ENCODE data around the gene LRRC8A.
"Not testable (repeated sequence)": the region's sequence is repeated elsewhere in the genome, so short reads cannot be mapped to it uniquely, and the experiment has no call there.

Gene LRRC8A

GRCh38 chr9:128870128-128870940 lies 11.6 kb upstream of the LRRC8A start:
- DNase-seq = no peak

- not testable (repeated sequence) for DNase-seq
Measured at GRCh38 chr9:128870941-128871265, 11.0 kb upstream of the LRRC8A start.

DNA sequence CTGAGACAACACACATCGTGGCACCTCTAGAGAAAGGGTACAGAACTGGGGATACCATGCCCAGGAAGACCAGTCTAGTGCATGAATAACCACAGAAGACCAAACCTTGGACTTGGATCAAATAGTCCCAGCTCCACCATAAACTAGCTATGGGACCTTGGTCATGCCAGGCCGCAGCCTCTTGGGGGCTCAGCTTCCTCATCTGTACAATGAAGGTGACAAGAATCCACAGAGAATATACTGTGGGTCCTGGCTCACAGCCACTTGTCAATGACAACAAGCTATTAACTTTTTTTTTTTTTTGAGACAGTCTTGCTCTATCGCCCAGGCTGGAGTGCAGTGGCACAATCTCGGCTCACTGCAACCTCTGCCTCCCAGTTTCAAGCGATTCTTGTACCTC lies 4.1 kb upstream of the LRRC8A start:
- no peak for DNase-seq

GRCh38 chr9:128882677-128883603 lies 1.0 kb downstream of the LRRC8A start:
- DNase-seq = no peak

- no peak for DNase-seq
Measured at GRCh38 chr9:128884164-128884563, 2.2 kb downstream of the LRRC8A start.

DNA sequence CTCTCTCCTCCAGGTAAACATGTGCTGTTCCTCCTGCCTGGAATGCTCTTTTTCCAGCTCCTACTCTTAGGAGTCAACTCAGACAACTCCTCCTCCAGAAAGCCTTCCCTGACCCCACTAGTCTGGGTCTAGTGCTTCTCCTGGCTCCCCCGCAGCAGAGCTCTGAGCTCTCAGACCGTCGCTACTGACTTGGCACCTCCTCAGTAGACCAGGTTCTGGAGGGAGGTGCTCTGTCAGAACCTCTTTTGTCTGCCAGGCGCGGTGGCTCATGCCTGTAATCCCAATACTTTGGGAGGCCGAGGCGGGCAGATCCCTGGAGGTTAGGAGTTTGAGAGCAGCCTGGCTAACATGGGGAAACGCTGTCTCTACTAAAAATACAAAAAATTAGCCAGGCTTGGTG lies 3.4 kb downstream of the LRRC8A start:
- DNase-seq = no peak

- DNase-seq = no peak
Measured at GRCh38 chr9:128885798-128886197, 3.9 kb downstream of the LRRC8A start.

DNA sequence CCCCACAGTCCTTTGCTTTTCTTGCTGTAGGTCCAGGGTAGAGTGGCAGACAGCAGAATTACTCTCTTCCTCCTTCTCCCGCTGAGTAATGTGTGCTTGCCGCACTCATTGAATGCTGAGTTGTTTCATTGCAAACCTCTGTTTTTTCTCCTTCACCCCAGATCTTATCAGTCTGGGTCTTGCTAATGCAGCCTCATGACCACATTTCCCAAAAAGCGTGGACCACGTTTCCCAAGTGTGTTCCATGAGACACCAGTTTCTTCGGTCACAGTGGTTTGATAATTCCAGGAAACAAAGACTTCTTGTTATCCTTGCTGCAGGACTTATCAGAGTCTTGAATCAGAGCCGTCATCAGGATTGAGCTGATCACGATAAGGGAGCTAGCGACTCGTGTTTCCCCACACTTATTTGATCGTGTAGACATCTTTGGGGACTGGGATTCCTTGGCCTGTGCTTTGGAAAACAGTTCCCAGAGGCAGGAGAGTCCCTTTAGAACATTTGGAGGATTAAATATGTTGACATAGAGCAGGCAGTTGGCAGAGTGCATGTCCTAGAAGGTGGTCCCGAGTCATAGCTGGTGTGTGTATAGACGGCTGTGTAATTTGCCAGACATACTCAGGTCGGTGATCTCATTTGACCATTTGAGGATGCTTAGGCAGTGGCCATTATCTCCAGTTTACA lies 4.4 kb downstream of the LRRC8A start:
- no peak for DNase-seq

DNA sequence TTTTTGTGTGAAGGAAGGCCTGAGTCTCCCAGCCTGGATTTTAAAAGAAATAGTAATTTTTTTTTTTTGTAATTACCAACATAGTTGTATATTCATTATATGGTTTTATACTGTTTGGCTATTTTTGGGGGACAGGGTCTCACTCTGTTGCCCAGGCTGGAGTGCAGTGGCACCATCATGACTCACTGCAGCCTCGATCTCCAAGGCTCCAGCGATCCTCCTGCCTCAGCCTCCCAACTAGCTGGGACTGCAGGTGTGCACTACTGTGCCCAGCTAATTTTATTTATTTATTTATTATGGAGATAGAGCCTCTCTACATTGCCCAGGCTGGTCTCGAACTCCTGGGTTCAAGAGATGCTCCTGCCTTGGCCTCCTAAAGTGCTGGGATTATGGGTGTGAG lies 5.1 kb downstream of the LRRC8A start:
- no peak for DNase-seq

DNA sequence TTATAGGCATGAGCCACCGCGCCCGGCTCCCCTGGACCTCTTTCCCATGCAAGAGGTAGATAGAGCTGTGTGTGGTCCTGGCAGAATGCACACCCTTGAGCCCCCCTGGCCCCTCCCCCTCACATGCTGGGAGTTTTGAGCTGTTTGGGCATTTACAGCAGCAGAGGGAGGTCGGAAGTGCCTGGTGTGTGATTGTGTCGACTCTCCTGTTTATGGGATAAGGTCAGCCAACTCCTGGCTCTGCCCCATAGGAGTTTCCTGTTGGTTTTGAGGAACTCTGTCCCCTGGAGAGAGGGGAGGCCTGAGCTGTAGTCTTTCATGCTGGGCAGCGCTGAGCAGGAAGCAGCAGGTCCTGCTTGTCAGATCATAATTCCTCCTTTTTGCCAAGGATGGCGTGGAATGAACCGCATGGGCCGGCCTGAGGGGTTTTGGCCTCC lies 6.0 kb downstream of the LRRC8A start:
- no peak for DNase-seq

DNA sequence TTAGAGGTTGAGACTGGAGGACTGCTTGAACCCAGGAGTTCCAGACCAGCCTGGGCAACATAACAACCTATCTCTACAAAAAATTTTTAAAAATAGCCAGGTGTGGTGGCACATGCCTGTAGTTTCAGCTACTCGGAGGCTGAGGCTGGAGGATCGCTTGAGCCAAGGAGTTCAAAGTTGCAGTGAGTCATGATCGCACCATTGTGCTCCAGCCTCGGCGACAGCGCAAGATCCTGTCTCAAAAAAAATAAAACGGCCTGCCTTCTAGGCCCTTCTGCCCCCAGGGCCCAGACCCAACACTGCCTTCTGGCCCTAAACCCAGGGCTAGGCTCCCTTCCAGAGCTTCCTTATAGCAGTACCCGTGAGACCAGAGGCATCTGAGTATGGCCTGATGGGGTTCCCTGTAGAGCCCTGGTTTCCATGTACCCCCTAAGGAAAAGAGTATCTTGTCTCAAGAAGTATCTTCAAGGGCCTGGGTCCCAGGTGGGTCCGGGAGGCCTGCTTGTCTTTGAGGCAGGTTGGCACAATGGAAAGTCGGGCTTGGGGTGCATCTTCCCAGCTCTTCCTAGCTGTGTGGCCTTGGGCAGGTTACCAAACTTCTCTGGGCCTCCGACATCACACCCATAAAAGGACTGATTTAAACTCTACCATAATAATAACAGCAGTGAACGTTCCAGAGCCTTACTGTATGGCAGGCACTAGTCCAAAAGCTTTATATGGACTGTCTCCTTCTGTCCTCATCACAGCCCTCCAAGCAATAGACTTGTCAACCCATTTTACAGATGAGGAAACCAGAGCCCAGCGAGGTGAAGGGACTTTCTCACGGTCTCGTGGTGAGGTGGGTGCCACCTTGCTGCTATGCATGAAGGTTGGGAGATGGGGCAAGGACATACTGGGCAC lies 9.6 kb downstream of the LRRC8A start:
- DNase-seq = no peak

GRCh38 chr9:128892221-128892921 lies 10.4 kb downstream of the LRRC8A start:
- DNase-seq = no peak

DNA sequence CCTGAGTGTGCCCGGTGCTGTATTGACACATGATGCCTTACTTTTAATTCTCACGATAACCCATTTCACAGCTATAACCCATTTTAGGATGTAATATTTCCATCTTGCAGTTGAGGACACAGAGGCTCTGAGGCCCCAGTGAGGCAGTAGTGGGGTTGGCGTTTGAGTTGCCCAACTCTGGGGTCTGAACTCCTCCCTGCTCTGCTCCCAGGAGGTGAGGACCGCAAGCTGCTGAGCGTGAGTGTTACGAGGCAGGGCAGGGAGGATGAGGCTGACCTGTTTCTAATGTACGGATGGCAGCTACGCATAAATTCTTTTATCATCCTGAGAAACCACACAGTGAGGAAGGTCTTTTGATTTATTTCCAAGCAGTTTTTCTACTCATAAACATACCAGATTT lies 11.4 kb downstream of the LRRC8A start:
- DNase-seq = no peak

DNA sequence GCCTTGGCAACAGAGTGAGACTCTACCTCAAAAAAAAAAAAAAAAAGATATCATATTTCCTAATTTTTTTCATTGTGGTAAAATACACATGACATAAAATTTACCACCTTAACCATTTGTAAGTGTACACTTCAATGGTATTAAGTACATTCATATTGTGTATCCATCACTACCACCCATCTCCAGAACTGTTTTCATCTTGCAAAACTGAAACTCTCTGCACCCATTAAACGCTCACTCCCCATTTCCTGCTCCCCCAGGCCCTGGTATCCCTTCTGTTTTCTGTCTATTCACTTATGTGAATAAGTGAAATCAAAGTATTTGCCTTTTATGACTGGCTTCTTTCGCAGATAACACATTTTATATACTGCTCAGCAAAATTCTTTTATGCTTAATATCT lies 12.8 kb downstream of the LRRC8A start:
- no peak for DNase-seq

GRCh38 chr9:128895556-128895955 lies 13.6 kb downstream of the LRRC8A start:
- no peak for DNase-seq

- no peak for DNase-seq
Measured at GRCh38 chr9:128898382-128898781, 16.4 kb downstream of the LRRC8A start.

DNA sequence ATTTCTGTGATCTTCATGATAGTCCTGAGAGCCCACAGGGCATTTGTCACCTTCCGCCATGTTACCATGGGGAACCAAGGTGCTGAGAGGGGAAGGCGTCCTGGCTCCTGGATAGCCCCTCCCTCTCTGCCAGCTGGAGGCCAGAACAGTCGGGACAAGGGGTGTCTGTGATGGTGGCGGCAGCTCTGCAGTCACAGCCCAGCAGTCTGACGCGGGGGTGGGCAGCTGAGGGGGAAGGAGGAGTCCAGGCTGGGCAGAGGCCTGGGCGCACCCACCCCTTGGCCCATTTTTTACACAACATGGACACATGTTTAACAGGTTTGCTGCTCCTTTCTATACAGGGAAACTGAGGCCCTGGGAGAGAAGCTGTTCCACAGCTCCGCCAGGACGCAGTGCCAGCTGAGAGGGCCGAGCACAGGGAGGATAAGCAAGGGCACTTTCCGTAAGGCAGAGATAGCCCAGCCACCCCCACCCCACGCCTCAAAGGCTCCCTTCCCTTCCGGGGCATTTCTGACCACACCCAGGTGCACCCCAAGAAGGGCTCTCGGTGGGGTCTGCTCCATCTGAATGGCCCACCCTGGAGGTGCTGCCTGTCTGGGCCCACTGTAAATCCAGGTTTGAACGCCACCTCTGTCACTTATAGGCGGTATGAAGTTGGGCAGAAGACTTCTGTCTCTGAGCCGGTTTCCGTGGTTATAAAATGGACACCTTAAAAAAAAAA lies 17.1 kb downstream of the LRRC8A start:
- DNase-seq = no peak

- DNase-seq = no peak
Measured at GRCh38 chr9:128899566-128900322, 17.8 kb downstream of the LRRC8A start.

GRCh38 chr9:128901379-128901778 lies 19.4 kb downstream of the LRRC8A start:
- no peak for DNase-seq

- DNase-seq = no peak
Measured at GRCh38 chr9:128901822-128902221, 19.9 kb downstream of the LRRC8A start.

Data from activated CD4-positive, CD25-positive, alpha-beta regulatory T cell treated with anti-CD3 and anti-CD28 coated beads, Interleukin-2, amount 50 U/mL, for 72 hours (primary cell).